GM18520 (cell line): Measurements from ENCODE around the gene MDN1.
"Not testable (repeated sequence)": the region's sequence is repeated elsewhere in the genome, so short reads cannot be mapped to it uniquely, and the experiment has no call there.

ENCODE experiments used
- ATAC-seq: cut with Tn5 transposase; IDR thresholded peaks from one replicate; pipeline ENCODE4 v1.9.1; 2021; ENCODE audit not compliant: unreplicated experiment

MDN1 gene

DNA sequence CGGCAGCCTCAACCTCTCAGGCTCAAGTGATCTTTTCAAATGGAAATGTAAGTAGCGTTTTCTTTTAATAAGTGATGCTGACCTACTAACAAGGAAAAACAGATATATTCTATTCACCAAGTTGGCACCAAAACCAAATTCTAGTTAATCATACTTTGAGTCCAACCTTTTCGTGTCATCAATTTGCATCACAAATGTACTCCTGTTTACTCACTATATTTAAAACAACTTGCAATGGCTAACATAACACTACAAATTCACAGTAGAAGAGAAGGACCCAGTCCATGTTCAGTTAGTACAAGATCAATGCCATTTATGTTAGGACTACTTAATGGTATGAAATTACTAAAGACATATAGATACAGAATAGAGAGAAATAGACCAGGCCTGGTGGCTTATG, 50.0 kb downstream of the MDN1 start:
- ATAC-seq, result no peak

DNA sequence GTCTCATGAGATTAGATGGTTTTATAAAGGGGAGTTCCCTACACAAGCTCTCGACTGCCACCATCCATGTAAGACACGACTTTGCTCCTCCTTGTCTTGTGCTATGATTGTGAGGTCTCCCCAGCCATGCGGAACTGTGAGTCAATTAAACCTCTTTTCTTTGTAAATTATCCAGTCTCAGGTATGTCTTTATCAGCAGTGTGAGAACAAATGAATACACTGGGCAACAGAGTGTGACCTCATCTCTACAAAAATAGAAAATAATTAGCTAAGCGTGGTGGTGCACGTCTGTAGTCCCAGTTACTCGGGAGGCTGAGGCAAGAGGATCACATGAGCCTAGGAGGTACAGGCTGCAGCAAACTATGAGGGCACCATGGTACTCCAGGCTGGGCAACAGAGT, 51.3 kb downstream of the MDN1 start:
- no peak for ATAC-seq

DNA sequence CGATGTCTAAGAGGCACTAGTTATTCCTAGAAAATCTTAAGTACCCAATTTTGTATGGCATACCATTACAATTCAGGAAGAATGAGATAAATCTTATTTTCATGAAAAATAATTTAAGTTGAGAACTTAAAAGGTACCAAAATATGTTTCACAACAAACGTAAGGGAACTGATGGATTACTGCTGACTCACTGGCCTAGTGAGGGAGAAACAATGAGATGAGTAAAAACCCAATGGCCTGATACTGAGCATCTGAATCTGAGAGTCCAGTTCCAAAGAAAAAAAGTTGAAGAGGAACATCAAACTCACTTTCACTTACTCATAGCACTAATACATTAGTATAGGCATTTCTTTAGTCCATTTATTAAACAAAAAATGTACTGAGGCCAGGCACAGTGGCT, 56.0 kb downstream of the MDN1 start:
- no peak for ATAC-seq

DNA sequence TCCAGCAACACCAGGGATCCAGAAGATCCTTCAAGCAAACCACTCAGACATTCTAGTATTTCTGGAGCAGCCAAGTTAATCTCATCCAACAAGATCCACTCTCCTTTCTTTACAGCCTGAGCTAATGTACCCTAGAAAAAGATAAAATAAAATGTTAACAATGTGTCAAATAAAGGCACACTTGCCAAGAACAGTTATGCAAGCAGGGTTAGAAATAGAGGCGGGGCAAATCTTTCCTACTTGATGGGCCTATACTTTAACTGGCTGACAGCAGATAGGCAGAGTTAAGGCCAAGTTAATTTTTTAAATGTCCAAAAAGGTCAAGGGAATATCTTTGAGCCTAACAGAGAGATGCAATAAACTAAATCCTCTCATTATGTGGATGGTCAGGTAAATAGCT, 60.8 kb downstream of the MDN1 start:
- no peak for ATAC-seq

DNA sequence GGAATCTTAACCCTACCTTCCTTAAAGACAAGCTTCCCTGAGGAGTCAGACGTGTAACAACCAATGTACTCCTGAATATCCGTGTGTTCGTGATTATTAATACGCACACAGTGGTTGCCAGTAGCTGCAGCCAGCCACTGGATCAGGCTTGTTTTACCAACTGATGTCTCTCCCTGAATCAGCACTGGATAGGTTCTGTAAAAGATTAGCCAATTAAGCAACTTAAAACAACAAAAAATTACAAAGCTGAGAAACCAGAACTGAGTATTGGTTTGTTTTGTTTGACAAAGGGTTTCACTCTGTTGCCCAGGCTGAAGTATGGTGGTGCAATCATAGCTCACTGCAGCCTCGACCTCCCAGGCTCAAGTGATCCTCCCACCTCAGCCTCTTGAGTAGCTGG, 69.3 kb downstream of the MDN1 start:
- no peak for ATAC-seq

DNA sequence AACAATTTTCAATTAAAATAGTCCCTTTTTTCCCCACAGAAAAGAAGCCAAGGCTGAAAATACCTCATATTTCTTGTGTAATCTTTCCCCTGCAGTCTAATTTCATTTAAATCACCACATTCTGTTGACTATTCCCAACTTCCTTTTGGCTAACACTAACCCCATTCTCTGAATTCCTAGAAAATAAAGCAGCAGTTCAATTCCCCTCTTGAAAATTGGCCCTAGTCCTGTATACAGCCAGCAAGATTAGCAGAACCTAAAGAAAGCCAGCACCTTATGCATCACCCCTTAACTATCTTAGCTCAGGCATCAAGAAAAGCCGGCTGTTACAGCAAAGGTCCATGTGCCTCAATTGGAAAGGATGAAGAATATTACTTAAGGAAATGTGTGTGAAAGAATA, 69.7 kb downstream of the MDN1 start:
- no peak for ATAC-seq

DNA sequence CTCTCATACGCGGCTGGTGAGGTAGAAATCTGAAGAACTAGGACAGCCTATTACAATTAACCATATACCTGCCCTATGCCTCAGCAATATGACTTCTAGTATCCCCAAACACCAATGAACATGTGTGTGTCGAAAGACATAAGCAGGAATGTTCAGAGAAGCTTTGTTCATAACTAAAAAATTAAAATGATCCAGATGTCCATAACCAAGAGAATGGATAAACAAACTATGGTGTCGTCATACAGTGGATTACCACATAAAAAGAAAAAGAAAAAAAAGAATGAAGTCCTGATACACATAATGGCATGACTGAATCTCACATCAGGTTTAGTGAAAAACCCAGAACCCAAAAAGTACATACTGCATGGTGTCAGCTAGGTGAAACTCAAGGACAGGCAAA, 73.9 kb downstream of the MDN1 start:
- no peak for ATAC-seq

DNA sequence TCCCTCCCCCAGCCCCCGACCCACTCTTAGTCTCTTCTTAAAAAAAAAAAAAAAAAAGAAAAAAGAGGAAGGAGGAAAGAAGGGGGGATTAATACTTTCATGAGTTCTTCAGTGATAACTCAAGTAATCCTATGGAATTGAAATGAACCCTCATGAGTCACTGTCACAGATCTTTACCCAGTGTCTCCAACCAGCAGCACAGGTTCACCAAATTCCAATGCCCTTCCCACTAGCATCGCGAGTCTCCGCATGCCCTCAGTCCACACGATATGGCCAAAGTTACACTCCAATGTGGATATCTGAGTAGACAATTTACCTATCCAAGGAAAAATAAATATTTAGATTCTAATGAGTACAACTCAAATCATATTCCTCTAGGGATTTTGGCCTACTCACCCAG, 74.5 kb downstream of the MDN1 start:
- ATAC-seq, result no peak

DNA sequence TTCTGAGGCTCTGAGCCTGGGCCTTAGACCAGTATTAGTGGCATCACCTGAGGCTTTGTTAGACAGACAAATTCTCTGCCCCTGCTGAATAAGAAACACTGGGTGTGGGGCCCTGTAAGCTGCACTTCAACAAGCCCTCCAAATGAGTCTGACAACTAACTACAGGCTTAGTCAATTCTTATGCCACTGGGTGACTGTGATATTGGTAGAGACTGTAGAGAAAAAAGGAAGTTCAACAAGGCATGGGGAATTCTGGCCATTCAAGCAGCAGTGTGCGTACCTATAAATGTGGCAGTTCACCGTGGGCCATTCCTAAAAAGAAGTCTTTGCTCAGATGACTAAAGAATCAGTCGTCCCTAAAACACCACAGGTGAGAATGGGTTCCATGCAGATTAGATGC, 82.7 kb downstream of the MDN1 start:
- ATAC-seq, result no peak

DNA sequence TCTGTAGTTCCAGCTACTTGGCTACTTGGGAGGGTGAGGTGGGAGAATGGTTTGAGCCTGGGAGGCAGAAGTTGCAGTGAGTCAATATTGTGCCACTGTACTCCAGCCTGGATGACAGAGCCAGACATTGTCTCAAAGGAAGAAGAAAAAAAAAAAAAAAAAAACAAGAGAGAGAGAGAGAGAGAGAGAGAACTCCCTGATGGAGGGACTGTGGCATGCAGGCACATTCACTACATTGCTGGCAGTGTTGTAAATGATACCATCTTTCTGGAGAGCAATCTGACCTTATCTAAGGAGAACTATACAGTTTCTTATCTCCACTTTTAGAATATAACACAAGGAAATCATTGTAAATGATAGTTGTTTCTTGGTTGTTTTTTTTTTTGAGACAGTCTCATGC, 85.1 kb downstream of the MDN1 start:
- no peak for ATAC-seq

DNA sequence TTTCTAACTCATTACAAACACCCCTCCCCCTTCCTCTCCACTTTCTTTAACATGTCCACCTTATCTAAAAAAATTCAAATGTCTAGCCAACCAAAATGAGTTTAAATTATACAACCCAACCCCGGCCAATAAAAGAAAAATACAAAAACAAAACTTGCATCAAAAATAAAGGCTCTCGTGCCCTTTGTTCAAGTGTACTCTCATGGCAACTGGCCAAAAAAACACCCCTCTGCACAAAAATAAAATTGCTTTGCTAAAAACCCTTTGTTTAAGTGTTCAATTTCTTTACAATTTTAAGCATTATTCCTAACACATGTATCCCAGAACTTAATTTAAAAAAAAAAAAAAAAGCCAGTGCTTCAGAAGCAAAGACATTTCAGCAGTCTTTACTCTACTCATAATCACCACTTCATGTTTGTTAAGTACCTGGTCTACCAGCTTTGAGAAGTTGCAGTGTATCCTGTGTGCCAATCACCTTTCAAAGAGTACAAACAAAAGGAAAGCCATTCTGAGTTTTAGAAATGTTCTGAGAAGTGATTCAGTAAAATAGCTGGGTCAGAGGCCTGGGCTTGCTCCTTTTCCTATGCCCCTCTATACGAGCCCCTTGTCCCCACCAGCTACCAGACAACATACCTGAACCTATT, 87.5 kb downstream of the MDN1 start:
- no peak for ATAC-seq

DNA sequence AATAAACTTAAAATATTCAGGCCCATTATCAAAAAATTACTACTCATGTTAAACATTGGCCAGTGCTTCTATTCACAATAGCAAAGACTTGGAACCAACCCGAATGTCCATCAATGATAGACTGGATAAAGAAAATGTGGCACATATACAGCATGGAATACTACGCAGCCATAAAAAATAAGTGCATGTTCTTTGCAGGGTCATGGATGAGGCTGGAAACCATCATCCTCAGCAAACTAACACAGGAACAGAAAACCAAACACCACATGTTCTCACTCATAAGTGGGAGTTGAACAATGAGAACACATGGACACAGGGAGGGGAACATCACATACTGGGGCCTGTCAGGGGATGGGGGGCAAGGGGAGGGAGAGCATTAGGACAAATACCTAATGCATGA, 88.3 kb downstream of the MDN1 start:
- ATAC-seq, result not testable (repeated sequence)

DNA sequence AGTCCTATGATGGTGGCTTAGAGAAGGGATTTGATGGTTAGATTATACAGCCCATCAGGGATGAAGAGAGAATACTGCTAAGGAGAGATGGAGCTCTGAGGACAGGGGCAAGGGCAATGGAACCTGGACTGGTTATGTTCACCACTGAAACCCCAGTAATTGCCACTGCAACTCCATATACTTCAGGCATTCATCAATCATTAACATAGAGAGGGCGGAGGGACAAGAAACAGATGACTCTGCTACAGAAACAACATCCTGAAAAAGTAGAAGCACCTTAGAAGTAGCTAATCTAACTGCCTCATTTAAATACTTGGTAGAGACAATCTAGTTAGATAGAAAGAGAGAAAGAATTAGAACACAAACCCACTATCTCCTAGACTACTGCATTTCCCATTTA, 89.8 kb downstream of the MDN1 start:
- no peak for ATAC-seq

DNA sequence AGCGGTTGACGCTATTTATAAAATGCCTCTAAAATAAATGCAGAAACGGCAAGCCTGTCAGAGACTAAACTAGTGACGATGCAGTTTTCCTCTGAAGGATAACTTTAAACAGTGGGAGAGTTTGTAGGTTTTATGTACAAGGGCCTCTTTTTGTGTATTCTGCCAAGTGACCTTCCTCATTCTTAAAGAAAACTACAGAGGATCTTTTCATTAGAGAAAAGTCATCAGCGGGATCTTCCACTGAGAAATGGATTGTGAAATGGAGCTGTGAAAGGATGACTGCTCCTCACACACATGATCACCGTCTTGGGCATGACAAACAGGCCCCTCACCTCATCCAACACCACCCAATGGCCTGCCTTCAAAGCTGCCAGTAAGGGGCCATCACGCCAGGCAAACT, 92.1 kb downstream of the MDN1 start:
- no peak for ATAC-seq

DNA sequence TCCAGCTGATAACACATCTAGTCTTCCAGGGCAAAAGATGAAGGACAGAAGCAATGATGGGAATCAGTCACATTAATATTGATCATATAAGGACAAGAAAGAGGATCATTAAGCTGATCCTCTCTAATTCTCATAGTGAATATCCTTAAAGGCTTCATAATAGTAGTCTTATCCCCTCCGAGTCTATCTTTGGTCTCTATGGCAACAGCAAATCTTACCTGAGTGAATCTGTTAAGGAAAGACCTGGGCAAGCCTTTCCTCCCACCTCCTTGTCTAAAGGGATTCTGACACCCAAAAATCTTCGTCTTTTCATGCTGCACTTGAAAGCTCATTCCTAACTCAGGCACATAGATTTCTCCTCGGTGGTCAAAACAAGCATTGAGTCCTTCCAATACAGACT, 94.6 kb downstream of the MDN1 start:
- ATAC-seq, result no peak

DNA sequence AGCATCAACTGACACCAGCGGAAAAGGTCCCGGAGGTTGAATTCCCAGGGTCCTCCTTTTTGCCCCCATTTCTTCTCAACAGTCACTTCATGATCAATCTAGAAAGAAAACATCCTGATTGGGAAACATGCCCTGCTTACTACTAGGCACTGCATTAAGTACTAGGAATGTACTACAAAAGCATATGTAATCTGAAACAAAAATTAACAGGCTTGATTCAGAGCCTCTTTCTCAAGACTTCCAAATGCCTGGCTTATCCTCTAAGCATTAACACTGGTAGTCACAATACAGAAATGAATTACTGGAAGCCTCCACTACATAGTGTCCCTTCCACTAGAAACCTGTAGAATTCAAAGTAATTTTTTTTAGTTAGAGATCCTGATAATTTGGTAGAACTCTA, 96.5 kb downstream of the MDN1 start:
- no peak for ATAC-seq

DNA sequence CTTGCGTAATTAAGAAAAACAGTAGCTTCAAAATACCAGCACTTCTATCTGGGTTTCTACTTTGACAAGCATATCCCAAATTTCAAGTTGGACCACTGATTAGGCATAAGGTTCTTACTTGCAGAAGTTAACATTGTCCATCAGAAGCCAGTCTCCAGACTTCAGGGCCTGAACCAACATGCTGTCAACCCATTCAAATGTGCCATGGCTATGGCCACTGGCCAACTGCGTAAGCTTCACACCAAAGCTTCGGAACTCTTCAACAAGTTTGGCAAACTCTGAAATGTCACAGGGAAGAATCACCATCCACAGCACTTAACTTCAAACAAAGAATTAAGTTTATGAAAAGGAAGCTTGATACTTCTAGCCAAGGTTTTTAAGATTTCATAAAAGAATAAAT, 103.1 kb downstream of the MDN1 start:
- ATAC-seq, result no peak

DNA sequence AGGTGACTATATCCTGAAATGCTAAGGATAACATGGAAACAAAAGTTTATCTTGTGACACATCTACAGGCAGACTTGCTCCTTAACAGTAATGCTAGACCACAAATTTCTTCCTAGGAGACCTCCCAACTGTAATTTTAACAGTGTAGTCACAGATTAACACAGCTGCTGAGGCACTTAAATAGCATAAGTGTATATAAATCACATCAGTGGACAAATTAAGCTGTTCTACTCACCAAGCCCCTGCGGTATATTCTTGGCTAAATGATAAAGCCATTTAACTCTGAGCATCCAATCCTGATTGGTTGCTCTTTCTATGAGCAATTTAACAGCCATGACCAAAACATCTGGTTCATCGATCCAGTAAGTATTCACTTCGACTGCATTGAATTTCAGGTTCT, 107.8 kb downstream of the MDN1 start:
- no peak for ATAC-seq

DNA sequence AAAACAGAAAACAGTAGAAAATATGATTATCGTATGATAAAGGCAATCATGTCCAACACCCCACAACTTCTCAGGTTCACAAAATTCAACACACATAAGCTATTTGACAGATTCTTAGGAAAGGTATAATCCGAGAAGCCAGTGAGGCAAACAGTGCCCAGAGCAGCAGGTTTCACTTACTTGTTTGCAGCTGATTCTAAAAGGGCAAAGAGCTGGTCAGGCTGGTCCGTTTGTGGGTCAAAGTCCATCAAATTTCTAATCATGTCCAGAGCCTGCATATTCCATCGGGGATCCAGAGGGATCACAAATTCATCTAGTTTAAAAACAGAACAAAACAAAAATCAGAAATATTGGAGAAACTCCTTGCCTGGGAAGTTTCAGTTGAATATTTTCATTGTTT, 111.3 kb downstream of the MDN1 start:
- no peak for ATAC-seq

DNA sequence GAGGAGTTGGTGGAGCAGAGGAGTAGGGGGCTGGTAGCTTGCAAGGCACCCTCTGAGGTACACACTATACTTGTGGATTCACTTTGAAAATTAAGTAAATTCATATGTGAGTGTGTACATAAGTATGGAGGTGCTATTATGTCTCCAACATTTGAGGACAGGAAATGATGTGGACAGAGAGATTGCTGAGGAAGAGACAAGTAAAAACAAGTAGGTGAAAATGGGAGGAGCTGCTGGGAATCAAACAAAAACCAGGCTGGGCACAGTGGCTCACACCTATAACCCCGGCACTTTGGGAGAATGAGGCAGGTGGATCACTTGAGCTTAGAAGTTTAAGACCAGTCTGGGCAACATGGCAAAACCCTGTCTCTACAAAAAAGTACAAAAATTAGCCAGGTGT, 111.8 kb downstream of the MDN1 start:
- ATAC-seq, result no peak

DNA sequence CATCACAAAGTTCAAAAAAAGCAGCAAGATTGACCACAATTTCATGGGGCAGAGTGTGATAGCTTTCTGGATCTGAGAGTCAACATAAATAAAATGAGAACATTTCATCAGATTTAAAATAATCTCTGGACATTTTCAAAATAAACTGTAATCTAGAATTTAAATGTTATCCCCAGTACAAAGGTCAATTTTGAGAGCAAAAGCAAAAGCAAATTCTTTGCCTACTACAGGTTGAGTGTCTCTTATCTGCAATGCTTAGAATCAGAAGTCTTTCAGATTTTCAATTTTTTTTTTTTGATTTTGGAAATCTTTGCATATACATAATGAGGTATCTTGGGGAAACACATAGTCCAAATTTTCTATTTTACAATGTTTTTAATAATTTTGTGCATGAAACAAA, 113.5 kb downstream of the MDN1 start:
- ATAC-seq, result no peak

DNA sequence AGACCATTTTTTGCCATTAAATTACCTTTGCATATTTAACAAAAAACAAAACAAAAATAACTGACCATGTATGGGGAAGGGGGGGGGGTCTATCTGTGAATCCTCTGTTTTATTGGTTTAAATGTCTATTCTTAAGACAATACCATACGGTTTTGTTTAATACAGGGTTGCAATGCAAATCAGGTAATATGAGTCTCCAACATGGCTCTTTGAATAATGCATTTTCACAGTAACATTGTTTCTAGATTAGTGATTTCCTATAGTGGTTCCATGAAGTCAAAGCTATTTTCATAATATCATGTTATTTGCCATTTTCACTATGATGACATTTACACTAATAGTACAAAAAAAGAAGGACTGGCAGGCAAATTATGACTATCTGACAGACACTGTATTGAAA, 116.3 kb downstream of the MDN1 start:
- no peak for ATAC-seq

DNA sequence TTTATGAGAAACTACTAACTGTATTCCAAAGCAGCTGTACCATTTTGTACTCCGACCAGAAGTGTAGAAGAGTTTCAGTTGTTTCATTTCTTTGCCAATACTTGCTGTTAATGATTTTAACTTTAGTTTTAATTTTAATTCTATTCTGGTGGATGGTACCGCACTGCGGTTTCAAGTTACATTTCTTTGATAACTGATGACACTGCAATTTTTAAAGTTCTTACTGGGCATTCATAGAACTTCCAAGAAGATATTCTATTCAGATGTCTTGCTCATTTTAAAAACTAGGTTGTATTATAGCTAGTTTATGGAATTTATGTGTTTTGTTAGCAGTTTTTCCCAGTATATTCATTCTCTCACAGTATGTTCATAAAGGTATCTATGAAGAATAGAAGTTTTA, 117.2 kb downstream of the MDN1 start:
- ATAC-seq, result no peak

DNA sequence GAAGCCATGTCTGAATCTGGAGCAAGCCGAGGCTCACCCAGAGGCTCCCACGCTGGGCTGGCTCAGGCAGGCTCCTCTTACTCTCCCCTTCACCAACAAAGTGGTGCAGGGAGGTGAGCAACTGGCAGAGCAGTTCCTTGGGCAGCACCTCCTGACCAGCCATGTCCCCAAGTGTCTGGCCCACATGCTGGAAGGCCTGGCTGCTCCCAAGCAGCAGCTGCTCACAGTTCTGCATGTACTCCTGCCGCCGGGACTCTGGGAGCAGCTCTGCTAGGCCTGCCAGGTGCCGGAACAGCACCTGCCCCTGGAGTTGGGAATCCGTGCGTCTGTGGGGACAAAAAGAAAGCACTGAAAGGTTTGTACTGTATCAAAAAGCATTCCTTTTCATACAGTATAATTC, 123.9 kb downstream of the MDN1 start:
- ATAC-seq, result no peak
